KMS-11 (cell line): ENCODE data around the gene AGAP1.

Experiments
- H2AFZ ChIP-seq: fragments of 200-600 bp; sonication (generic); 2 replicates; pipeline ENCODE4 v1.6.1; 2016; ENCODE audit warnings: antibody characterized with exemption, mixed run types, low read depth
- H3K27ac ChIP-seq: fragments of 200-600 bp; sonication (generic); 2 replicates; pipeline ENCODE4 v1.6.1; 2016; ENCODE audit warnings: mild to moderate bottlenecking, mixed run types
- H3K27me3 ChIP-seq: fragments of 200-600 bp; sonication (generic); 2 replicates; pipeline ENCODE4 v1.6.1; 2017; ENCODE audit warnings: mild to moderate bottlenecking, low read depth, mixed run types, moderate library complexity; ENCODE audit not compliant: insufficient read depth
- H3K36me3 ChIP-seq: fragments of 200-600 bp; sonication (generic); 2 replicates; pipeline ENCODE4 v1.6.1; 2017; ENCODE audit warnings: mild to moderate bottlenecking, mixed run types; ENCODE audit not compliant: insufficient read depth
- H3K4me1 ChIP-seq: fragments of 200-600 bp; sonication (generic); 2 replicates; pipeline ENCODE4 v1.6.1; 2016; ENCODE audit warnings: mild to moderate bottlenecking, low read depth, mixed run types; ENCODE audit not compliant: poor library complexity, severe bottlenecking
- H3K4me2 ChIP-seq: fragments of 200-600 bp; sonication (generic); 2 replicates; pipeline ENCODE4 v1.7.0; 2016; ENCODE audit warnings: mild to moderate bottlenecking, mixed run types
- H3K4me3 ChIP-seq: fragments of 200-600 bp; sonication (generic); IDR thresholded peaks from 2 replicates; pipeline ENCODE4 v1.6.1; 2017; ENCODE audit warnings: low read depth, low read length, mixed read lengths; ENCODE audit not compliant: insufficient read depth
- H3K79me2 ChIP-seq: fragments of 200-600 bp; sonication (generic); 2 replicates; pipeline ENCODE4 v1.6.1; 2016; ENCODE audit warnings: low read depth, mixed run types; ENCODE audit not compliant: insufficient read depth
- H3K9ac ChIP-seq: fragments of 200-600 bp; sonication (generic); 2 replicates; pipeline ENCODE4 v1.6.1; 2016; ENCODE audit warnings: mild to moderate bottlenecking, mixed run types
- H4K20me1 ChIP-seq: fragments of 200-600 bp; sonication (generic); 2 replicates; pipeline ENCODE4 v1.6.1; 2016; ENCODE audit warnings: mild to moderate bottlenecking, mixed run types; ENCODE audit not compliant: insufficient read depth
- TF ChIP-seq, protein P1 (sequence below): fragments of 200-600 bp; sonication (generic); conservative IDR thresholded peaks from 2 replicates; pipeline ENCODE4 v1.6.1; 2017; ENCODE audit warnings: low read depth, mild to moderate bottlenecking, antibody characterized with exemption, low read length, moderate library complexity, mixed read lengths

The AGAP1 gene

DNA sequence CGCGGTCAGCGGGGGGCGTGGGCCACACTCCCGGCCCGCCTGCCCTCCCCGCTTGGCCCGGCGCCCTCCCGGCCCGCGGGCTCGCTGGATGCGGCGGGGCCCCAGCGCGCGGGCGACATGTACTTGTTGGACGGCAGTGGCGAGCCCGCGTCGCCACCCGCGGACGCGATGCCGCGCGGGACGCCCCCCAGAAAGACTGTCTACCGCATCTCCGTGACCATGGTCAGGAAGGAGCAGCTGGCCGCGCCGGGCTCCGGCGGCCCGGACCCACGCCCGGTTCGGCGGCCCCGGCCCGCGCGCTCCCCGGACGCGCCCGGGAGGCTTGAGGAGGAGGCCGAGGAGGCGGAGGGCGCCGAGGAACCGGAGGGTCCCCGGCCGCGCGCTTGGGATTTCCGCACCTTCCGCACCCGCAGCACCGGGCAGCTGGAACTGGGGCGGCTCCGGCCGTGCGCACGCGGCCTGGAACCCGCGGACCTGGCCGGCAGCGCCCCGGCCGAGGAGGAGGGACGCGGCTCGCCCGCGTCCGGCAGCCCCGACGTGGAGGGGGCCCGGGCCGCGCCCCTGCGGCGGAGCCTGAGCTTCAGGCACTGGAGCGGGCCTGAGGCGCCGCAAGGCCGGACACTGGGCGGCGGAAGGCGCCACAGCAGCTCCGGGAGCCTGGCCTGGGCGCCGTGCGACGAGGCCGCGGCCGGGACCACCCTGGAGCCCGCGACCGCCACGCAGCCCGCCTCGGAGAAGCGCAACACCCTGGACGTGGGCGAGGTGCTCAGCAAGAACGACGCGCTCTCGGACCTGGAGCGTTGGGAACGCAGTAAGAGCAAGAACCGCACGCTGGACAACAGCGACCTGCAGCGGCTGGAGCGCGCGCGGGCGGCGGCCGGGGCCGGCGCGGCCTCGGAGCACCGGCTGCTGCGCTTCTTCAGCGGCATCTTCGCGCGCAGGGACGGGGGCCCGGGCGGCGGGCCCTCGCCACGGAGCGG lies 176.4 kb downstream of the AGAP1 start:
- no peaks in the 10 kb centered on the region for H3K36me3 ChIP-seq
- no peak overlapping the region for H2AFZ ChIP-seq
- H4K20me1 ChIP-seq, result peaks cover 4% of the 10 kb centered on the region; the same call in 1 of the 2 replicates
- H3K79me2 ChIP-seq, result peaks cover 18% of the 10 kb centered on the region; the same call in 1 of the 2 replicates
- H3K4me3 ChIP-seq, result no peak overlapping the region
- H3K4me2 ChIP-seq, result no peak overlapping the region
- TF ChIP-seq, protein P1, sequence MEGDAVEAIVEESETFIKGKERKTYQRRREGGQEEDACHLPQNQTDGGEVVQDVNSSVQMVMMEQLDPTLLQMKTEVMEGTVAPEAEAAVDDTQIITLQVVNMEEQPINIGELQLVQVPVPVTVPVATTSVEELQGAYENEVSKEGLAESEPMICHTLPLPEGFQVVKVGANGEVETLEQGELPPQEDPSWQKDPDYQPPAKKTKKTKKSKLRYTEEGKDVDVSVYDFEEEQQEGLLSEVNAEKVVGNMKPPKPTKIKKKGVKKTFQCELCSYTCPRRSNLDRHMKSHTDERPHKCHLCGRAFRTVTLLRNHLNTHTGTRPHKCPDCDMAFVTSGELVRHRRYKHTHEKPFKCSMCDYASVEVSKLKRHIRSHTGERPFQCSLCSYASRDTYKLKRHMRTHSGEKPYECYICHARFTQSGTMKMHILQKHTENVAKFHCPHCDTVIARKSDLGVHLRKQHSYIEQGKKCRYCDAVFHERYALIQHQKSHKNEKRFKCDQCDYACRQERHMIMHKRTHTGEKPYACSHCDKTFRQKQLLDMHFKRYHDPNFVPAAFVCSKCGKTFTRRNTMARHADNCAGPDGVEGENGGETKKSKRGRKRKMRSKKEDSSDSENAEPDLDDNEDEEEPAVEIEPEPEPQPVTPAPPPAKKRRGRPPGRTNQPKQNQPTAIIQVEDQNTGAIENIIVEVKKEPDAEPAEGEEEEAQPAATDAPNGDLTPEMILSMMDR, result no peak
- no peaks in the 10 kb centered on the region for H3K4me1 ChIP-seq
- no peak overlapping the region for H3K9ac ChIP-seq
- H3K27me3 ChIP-seq, result no peaks in the 10 kb centered on the region
- H3K27ac ChIP-seq, result no peak overlapping the region

DNA sequence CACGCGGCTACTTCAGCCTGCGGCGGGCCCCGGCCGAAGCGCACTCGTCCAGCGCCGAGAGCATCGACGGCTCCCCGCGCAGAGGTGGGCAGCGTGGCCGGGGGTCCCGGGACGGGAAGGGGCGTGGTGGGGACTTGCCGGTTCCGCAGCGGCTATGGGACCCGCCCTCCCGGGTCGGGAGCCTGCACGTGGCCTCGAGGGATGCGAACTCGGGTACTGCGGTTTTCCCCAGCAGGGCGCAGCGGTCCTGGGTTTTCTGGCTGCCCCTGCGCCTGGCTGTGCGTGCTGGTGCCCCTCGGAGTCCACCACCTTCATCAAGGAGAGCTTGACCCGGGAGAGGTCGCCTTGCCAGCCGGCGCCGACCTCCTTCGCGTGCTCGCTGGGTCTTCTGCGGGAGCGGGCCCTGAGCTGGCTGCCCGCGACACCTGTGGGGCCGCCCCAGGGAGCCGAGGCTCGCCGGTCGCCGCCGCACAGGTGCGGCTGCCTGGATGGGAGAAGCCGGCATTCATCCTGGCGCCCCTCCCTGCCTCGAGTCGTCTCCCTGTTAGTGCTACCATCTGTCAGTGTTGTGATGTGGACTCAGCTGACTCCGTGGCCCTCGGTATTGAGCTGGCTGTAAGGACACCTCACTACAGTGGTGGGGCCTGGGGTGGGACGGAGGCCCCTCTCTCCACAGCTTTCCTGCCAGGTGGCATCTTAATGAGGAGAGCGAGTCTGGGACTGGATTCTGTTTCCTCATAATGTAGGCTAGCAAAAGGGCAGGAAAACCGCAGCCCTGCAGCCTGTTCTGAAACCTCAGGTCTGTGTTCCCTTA lies 177.3 kb downstream of the AGAP1 start:
- H3K27ac ChIP-seq, result no peak overlapping the region
- H3K9ac ChIP-seq, result no peak overlapping the region
- H3K79me2 ChIP-seq, result peaks cover 27% of the 10 kb centered on the region; the same call in 1 of the 2 replicates
- no peak overlapping the region for H3K4me2 ChIP-seq
- TF ChIP-seq, protein P1, result no peak
- H2AFZ ChIP-seq, result no peak overlapping the region
- no peaks in the 10 kb centered on the region for H3K36me3 ChIP-seq
- no peaks in the 10 kb centered on the region for H3K4me1 ChIP-seq
- peaks cover 4% of the 10 kb centered on the region; the same call in 1 of the 2 replicates for H4K20me1 ChIP-seq
- H3K4me3 ChIP-seq, result no peak overlapping the region
- no peaks in the 10 kb centered on the region for H3K27me3 ChIP-seq

DNA sequence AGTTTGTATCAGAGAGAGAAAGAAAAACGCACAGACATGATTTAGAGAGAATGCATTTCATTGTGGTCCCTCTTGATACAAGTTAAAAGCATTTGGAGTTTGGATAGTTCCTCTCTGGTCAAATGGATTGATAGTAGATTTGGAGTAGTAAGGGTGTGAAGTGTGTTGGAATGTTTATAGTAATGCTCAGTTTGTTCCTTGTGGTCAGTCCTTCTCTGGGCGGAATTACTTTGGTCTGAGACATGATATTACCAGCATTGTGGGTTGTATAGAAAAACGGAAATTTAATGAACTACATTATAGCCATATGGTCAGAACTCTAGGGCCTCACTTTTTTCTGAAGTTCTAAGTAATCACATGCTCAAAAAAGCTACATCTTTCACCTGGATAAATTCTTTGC lies 178.9 kb downstream of the AGAP1 start:
- no peak overlapping the region for H3K27ac ChIP-seq
- TF ChIP-seq, protein P1, result no peak
- H2AFZ ChIP-seq, result no peak overlapping the region
- no peak overlapping the region for H3K9ac ChIP-seq
- H3K79me2 ChIP-seq, result peaks cover 43% of the 10 kb centered on the region; the same call in 1 of the 2 replicates
- no peak overlapping the region for H3K4me2 ChIP-seq
- no peaks in the 10 kb centered on the region for H3K36me3 ChIP-seq
- H3K4me3 ChIP-seq, result no peak overlapping the region
- no peaks in the 10 kb centered on the region for H3K4me1 ChIP-seq
- peaks cover 4% of the 10 kb centered on the region; the same call in 1 of the 2 replicates for H4K20me1 ChIP-seq
- no peaks in the 10 kb centered on the region for H3K27me3 ChIP-seq

DNA sequence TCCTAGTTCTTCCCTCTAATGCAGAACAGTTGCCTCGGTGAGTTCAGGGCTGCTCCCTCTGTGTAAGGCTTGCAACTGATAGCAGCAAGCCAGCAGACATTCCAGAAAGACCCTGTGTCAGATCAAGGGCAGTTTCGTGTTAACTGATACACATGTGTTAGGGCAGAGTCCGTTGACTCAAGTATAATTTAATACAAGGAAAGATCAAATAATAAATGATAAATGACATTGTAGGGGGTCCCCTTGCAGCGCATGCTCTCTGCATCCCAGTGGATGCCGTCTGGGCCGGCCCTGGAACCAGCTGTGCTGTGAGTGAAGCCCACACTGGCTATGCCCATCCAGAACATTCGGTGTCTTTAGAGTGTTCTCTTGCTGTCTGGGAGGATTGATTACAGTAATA lies 180.3 kb downstream of the AGAP1 start:
- Histone ChIP-seq H3K4me2 (no peak overlapping the region), H3K27ac (no peak overlapping the region), H3K9ac (no peak overlapping the region), H3K4me3 (no peak overlapping the region), H3K79me2 (peaks cover 48% of the 10 kb centered on the region; the same call in 1 of the 2 replicates), H4K20me1 (no peaks in the 10 kb centered on the region), H2AFZ (no peak overlapping the region), H3K4me1 (no peaks in the 10 kb centered on the region), H3K27me3 (no peaks in the 10 kb centered on the region), H3K36me3 (no peaks in the 10 kb centered on the region)
- TF ChIP-seq, protein P1, result no peak
